Activated CD8-positive, alpha-beta T cell treated with anti-CD3 and anti-CD28 coated beads for 36 hours (primary cell): ENCODE data around the gene FOXI2. TPM values are rescaled to one million over a fixed set of nuclear protein-coding genes. Genes with fewer than 3 reads are reported as not detected.

ENCODE experiments used
- ATAC-seq: fragments of 200-7000 bp; cut with Tn5 transposase; one replicate; pipeline ENCODE4 v1.10.0; 2021; ENCODE audit warnings: mild to moderate bottlenecking, moderate library complexity
- CTCF ChIA-PET: fragments of 350-600 bp; sonication (Branson Sonifier 250); formaldehyde crosslinking; loops from one replicate; lab custom pipeline; 2021; ENCODE audit warnings: antibody characterized with exemption; lab: Charles Lee
- POLR2A ChIA-PET: fragments of 350-600 bp; sonication (Branson Sonifier 250); formaldehyde crosslinking; loops from one replicate; lab custom pipeline; 2021; ENCODE audit warnings: antibody characterized with exemption; lab: Charles Lee
- DNase-seq: peaks from one replicate; pipeline ENCODE4 v3.0.0-alpha.2; 2020
- H3K27ac Mint-ChIP-seq: one replicate; pipeline ENCODE4 v1.8.0; 2021; ENCODE audit warnings: mild to moderate bottlenecking, mixed read lengths
- H3K27me3 Mint-ChIP-seq: one replicate; pipeline ENCODE4 v1.8.0; 2021; ENCODE audit warnings: mixed read lengths
- H3K36me3 Mint-ChIP-seq: one replicate; pipeline ENCODE4 v1.8.0; 2021; ENCODE audit warnings: low read depth, mixed read lengths
- H3K4me1 Mint-ChIP-seq: one replicate; pipeline ENCODE4 v1.8.0; 2021; ENCODE audit warnings: low read depth, mixed read lengths
- H3K4me3 Mint-ChIP-seq: one replicate; pipeline ENCODE4 v1.8.0; 2021; ENCODE audit warnings: mild to moderate bottlenecking, moderate library complexity, mixed read lengths
- H3K9me3 Mint-ChIP-seq: one replicate; pipeline ENCODE4 v1.8.0; 2021; ENCODE audit warnings: mixed read lengths
- CTCF ChIP-seq: fragments of 200-600 bp; IDR thresholded peaks from one replicate; pipeline ENCODE4 v1.8.0; 2022; ENCODE audit warnings: antibody characterized with exemption, mild to moderate bottlenecking
- intact Hi-C: fragments of 100-400 bp; cut with micrococcal nuclease; formaldehyde crosslinking; loops from one replicate; pipeline ENCODE4 v1.10.0; 2022
- total RNA-seq, 2 experiments: library from RNA; stranded (reverse); gene quantifications; one replicate each; pipeline ENCODE4 v1.2.3, GENCODE V29; 2021

Gene FOXI2
- total RNA-seq, 2 experiments from 2014 or later = not detected

- Mint-ChIP-seq H3K4me1 (no peaks in the 10 kb centered on the region), H3K9me3 (no peaks in the 10 kb centered on the region), H3K4me3 (no peak overlapping the region), H3K27ac (no peak overlapping the region), H3K36me3 (no peaks in the 10 kb centered on the region), H3K27me3 (peaks cover 4% of the 10 kb centered on the region)
- TF ChIP-seq CTCF = no peak
- no peak for ATAC-seq
- ChIA-PET CTCF (no interaction called here), POLR2A (interaction anchor here (0.6 kb wide), 1 partner anchor 583 kb away, joined by 3 read pairs; no protein-coding TSS in a partner anchor)
- intact Hi-C loops = no loop called here
- DNase-seq = no peak
Measured at GRCh38 chr10:127776816-127777215, 39.8 kb downstream of the FOXI2 start.

GRCh38 chr10:127781412-127781811, 44.4 kb downstream of the FOXI2 start:
- Mint-ChIP-seq H3K4me3 (no peak overlapping the region), H3K4me1 (no peaks in the 10 kb centered on the region), H3K36me3 (no peaks in the 10 kb centered on the region), H3K27ac (no peak overlapping the region), H3K9me3 (peaks cover 5% of the 10 kb centered on the region), H3K27me3 (peaks cover 4% of the 10 kb centered on the region)
- POLR2A ChIA-PET = no interaction called here
- TF ChIP-seq CTCF = no peak
- intact Hi-C loops = no loop called here
- CTCF ChIA-PET = no interaction called here
- DNase-seq = no peak
- ATAC-seq = no peak

GRCh38 chr10:127787873-127788272, 50.9 kb downstream of the FOXI2 start:
- DNase-seq (no peak), ATAC-seq (no peak)
- Mint-ChIP-seq H3K36me3 (no peaks in the 10 kb centered on the region), H3K4me3 (no peak overlapping the region), H3K4me1 (no peaks in the 10 kb centered on the region), H3K27me3 (peaks cover 9% of the 10 kb centered on the region), H3K9me3 (peaks cover 8% of the 10 kb centered on the region), H3K27ac (no peak overlapping the region)
- no peak for TF ChIP-seq CTCF
- ChIA-PET CTCF (no interaction called here), POLR2A (interaction anchor here (0.7 kb wide), 1 partner anchor 107 kb away, joined by 3 read pairs; no protein-coding TSS in a partner anchor)
- intact Hi-C loops = no loop called here

- no peak overlapping the region for H3K4me3 Mint-ChIP-seq
- DNase-seq = no peak
- H3K27ac Mint-ChIP-seq = no peak overlapping the region
- no peak for ATAC-seq
- H3K36me3 Mint-ChIP-seq = no peaks in the 10 kb centered on the region
- H3K9me3 Mint-ChIP-seq = peaks cover 3% of the 10 kb centered on the region
- ChIA-PET POLR2A (no interaction called here), CTCF (no interaction called here)
- intact Hi-C loops = no loop called here
- no peak for TF ChIP-seq CTCF
- peaks cover 9% of the 10 kb centered on the region for H3K27me3 Mint-ChIP-seq
- H3K4me1 Mint-ChIP-seq = no peaks in the 10 kb centered on the region
Measured at GRCh38 chr10:127790066-127790624, 53.2 kb downstream of the FOXI2 start.

Other genes starting within 250 kb of the FOXI2 start
- gene NPS, start 187.9 kb upstream of the FOXI2 start, total RNA-seq = not detected
- not detected for gene CLRN3, start 155.8 kb downstream of the FOXI2 start, total RNA-seq
- 10 to 100 TPM; 19.9 to 22.3 TPM for gene PTPRE, start 169.9 kb downstream of the FOXI2 start, total RNA-seq